HK-2 (cell line): ENCODE data around the gene CDH4.

Experiments
- DNase-seq: peaks from one replicate; pipeline ENCODE4 v3.0.0-alpha.2; 2018; ENCODE audit not compliant: unreplicated experiment

Gene CDH4

GRCh38 chr20:61764471-61765025, 512.5 kb downstream of the CDH4 start:
- no peak for DNase-seq

- DNase-seq = no peak
Observed at GRCh38 chr20:61765081-61765870, 513.2 kb downstream of the CDH4 start.

- DNase-seq = no peak
Observed at GRCh38 chr20:61765871-61766654, 514.0 kb downstream of the CDH4 start.

GRCh38 chr20:61766921-61767610, 515.0 kb downstream of the CDH4 start:
- DNase-seq = no peak

GRCh38 chr20:61767761-61768494, 515.9 kb downstream of the CDH4 start:
- no peak for DNase-seq

GRCh38 chr20:61768571-61769285, 516.7 kb downstream of the CDH4 start:
- no peak for DNase-seq

GRCh38 chr20:61769286-61769832, 517.3 kb downstream of the CDH4 start:
- DNase-seq = no peak

GRCh38 chr20:61770113-61770585, 518.1 kb downstream of the CDH4 start:
- no peak for DNase-seq

GRCh38 chr20:61771805-61772350, 519.8 kb downstream of the CDH4 start:
- DNase-seq = no peak

GRCh38 chr20:61772828-61773631, 521.0 kb downstream of the CDH4 start:
- DNase-seq = no peak

GRCh38 chr20:61773926-61774587, 522.0 kb downstream of the CDH4 start:
- no peak for DNase-seq

- DNase-seq = no peak
Observed at GRCh38 chr20:61775423-61775822, 523.4 kb downstream of the CDH4 start.

- DNase-seq = no peak
Observed at GRCh38 chr20:61776491-61777075, 524.5 kb downstream of the CDH4 start.

- DNase-seq = no peak
Observed at GRCh38 chr20:61777773-61778494, 525.9 kb downstream of the CDH4 start.

GRCh38 chr20:61778495-61778863, 526.4 kb downstream of the CDH4 start:
- no peak for DNase-seq

GRCh38 chr20:61779176-61779965, 527.3 kb downstream of the CDH4 start:
- no peak for DNase-seq

- no peak for DNase-seq
Observed at GRCh38 chr20:61780066-61780465, 528.0 kb downstream of the CDH4 start.
